ENCODE results near the gene EPHA2. TPM values are rescaled to one million over a fixed set of nuclear protein-coding genes. Genes with fewer than 3 reads are reported as not detected.

The EPHA2 gene
- total and polyA plus RNA-seq, 2 experiments from 2014 or later = 7.5 to 51.2 TPM

DNA sequence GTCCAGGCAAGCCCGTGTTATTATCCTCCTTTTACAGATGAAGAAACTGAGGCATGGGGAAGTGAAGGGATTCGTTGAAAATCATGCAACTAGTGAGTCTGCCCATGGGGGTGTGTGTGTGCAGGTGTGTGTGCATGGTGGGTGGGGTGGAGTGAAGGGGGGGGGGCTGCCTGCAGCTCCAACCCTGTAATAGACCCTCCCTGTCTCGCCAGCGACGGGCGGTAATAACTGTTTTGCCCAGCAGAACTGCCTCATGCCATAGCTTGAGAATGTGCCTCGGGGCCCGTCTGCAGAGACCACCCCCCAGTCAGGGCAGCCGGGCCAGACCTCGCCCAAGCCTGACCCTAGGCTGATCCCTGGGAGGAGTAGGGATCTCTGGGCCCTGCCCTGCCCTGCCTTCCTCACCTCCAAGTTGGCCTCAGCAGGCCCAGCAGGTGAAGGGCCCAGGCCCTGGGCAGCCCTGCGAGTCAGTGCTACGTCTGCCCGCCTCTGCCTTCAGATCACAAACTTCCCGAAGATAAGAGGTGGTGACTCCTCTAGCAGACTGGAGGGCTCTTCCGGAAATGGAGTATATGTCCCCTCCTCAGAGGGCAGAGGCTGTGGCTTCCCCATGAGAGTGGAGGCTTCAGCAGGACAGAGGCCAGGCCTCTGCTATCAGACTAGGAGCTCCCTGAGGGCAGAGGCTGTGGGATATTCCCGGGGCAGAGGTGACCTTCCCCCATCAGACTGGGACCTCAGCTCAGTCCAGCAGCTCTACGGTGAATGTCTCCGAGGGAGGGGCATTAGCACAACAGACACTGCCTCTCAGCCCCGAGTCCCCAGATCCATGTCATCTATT, 15.7 kb upstream of the EPHA2 start (continued):
- no peak for TF ChIP-seq EZH2 (IDR thresholded peaks at IDR 0.05; ENCODE audit: low read depth, unreplicated experiment)
- TF ChIP-seq, protein P1, sequence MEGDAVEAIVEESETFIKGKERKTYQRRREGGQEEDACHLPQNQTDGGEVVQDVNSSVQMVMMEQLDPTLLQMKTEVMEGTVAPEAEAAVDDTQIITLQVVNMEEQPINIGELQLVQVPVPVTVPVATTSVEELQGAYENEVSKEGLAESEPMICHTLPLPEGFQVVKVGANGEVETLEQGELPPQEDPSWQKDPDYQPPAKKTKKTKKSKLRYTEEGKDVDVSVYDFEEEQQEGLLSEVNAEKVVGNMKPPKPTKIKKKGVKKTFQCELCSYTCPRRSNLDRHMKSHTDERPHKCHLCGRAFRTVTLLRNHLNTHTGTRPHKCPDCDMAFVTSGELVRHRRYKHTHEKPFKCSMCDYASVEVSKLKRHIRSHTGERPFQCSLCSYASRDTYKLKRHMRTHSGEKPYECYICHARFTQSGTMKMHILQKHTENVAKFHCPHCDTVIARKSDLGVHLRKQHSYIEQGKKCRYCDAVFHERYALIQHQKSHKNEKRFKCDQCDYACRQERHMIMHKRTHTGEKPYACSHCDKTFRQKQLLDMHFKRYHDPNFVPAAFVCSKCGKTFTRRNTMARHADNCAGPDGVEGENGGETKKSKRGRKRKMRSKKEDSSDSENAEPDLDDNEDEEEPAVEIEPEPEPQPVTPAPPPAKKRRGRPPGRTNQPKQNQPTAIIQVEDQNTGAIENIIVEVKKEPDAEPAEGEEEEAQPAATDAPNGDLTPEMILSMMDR (conservative IDR thresholded peaks at IDR 0.05; ENCODE audit: low read depth in 2 of 2) = no peak

DNA sequence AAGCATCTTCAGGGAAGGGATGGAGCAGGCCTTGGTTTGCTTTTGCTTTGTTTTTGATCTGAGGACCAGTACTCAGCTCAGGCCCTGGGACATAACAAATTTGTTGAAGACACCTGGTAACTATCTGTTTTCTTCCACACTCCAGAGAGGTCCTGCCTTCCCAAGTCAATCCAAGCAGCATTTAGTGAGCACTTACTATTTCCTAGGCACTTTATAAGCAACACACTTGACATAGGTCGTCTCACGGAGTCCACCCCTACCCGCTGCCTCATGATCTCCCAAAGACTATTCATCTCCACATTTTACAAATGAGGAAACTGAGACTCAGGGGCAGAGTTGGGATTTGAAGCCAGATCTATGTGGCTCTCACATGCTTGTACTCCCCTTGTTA, 14.4 kb upstream of the EPHA2 start:
- no peaks in the 10 kb centered on the region for H3K79me2 ChIP-seq (replicated peaks; ENCODE audit: insufficient read depth)
- H3K9me2 ChIP-seq (ENCODE audit: insufficient read depth) = no peaks in the 10 kb centered on the region
- TF ChIP-seq NANOG (IDR thresholded peaks at IDR 0.05; ENCODE audit: borderline replicate concordance) (no peak), EZH2 (IDR thresholded peaks at IDR 0.05; ENCODE audit: low read depth, unreplicated experiment) (no peak), POLR2AphosphoS5 (IDR thresholded peaks at IDR 0.05; ENCODE audit: low read depth) (no peak), ZNF331 (CRISPR knock-in tag; IDR thresholded peaks at IDR 0.05; ENCODE audit: low read depth) (no peak)
- TF ChIP-seq, protein P1 (conservative IDR thresholded peaks at IDR 0.05; ENCODE audit: low read depth in 2 of 2) = no peak
- TF ChIP-seq, protein P2, sequence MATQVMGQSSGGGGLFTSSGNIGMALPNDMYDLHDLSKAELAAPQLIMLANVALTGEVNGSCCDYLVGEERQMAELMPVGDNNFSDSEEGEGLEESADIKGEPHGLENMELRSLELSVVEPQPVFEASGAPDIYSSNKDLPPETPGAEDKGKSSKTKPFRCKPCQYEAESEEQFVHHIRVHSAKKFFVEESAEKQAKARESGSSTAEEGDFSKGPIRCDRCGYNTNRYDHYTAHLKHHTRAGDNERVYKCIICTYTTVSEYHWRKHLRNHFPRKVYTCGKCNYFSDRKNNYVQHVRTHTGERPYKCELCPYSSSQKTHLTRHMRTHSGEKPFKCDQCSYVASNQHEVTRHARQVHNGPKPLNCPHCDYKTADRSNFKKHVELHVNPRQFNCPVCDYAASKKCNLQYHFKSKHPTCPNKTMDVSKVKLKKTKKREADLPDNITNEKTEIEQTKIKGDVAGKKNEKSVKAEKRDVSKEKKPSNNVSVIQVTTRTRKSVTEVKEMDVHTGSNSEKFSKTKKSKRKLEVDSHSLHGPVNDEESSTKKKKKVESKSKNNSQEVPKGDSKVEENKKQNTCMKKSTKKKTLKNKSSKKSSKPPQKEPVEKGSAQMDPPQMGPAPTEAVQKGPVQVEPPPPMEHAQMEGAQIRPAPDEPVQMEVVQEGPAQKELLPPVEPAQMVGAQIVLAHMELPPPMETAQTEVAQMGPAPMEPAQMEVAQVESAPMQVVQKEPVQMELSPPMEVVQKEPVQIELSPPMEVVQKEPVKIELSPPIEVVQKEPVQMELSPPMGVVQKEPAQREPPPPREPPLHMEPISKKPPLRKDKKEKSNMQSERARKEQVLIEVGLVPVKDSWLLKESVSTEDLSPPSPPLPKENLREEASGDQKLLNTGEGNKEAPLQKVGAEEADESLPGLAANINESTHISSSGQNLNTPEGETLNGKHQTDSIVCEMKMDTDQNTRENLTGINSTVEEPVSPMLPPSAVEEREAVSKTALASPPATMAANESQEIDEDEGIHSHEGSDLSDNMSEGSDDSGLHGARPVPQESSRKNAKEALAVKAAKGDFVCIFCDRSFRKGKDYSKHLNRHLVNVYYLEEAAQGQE (IDR thresholded peaks at IDR 0.05; ENCODE audit: unreplicated experiment) = no peak
- peaks cover 33% of the 10 kb centered on the region for H3K4me1 Mint-ChIP-seq
- no peaks in the 10 kb centered on the region for H3K36me3 Mint-ChIP-seq (ENCODE audit: low read depth)
- H3K27me3 Mint-ChIP-seq (ENCODE audit: insufficient read depth, low read depth, poor library complexity) = peaks cover 17% of the 10 kb centered on the region
- H3K4me2 ChIP-seq = no peak overlapping the region
- no peak overlapping the region for H3K27ac Mint-ChIP-seq
- no peaks in the 10 kb centered on the region for H4K20me1 ChIP-seq (replicated peaks; ENCODE audit: insufficient read depth)
- no peaks in the 10 kb centered on the region for H3K27me3 ChIP-seq (ENCODE audit: insufficient read depth)
- no peak overlapping the region for H3K4me3 ChIP-seq
- no peaks in the 10 kb centered on the region for H3K9me3 Mint-ChIP-seq
- H2AFZ ChIP-seq = no peak overlapping the region
- no peaks in the 10 kb centered on the region; the same call in 1 of the 2 replicates for H3K36me3 ChIP-seq (ENCODE audit: insufficient read depth)
- DNase-seq (ENCODE audit: low spot score) (no peak), ATAC-seq (no peak)
- H3K4me1 ChIP-seq (ENCODE audit: insufficient read depth) = peaks cover 26% of the 10 kb centered on the region; the same call in 1 of the 2 replicates
- no peak overlapping the region for H3K27ac ChIP-seq (ENCODE audit: low read depth)
- H3F3A ChIP-seq (replicated peaks; ENCODE audit: low read depth) = 0 out of 2 replicates have a peak, but pooled peaks cover 9% of the 10 kb centered on the region
- no peak overlapping the region for H3K4me3 Mint-ChIP-seq

All from GM23338 (cell line).